Endothelial cell of umbilical vein (primary cell): ENCODE data around the gene MLLT11. TPM values are rescaled to one million over a fixed set of nuclear protein-coding genes. Genes with fewer than 3 reads are reported as not detected.

Experiments
- BruUV-seq: library from RNA; stranded (reverse); fragments of 400-500 nt; replicated peaks from 2 replicates; lab custom pipeline; 2021; lab: Mats Ljungman, UMichigan
- CTCF ChIA-PET: fragments of 300-600, 350-600 bp; sonication (Branson Sonifier 250); formaldehyde crosslinking; loops from one replicate; lab custom pipeline; 2021; ENCODE audit warnings: antibody characterized with exemption, inconsistent platforms; lab: Charles Lee
- POLR2A ChIA-PET: fragments of 300-600, 350-600 bp; sonication (Branson Sonifier 250); formaldehyde crosslinking; loops from one replicate; lab custom pipeline; 2021; ENCODE audit warnings: antibody characterized with exemption, inconsistent platforms; lab: Charles Lee
- DNase-seq: peaks from one replicate; pipeline ENCODE4 v3.0.0-alpha.2; 2011; ENCODE audit warnings: low read depth, low spot score
- FAIRE-seq: peaks from 2 replicates; lab custom pipeline; 2011; peaks lifted over from hg19 to GRCh38; lab: Jason Lieb, UNC
- H2AFZ ChIP-seq: 2 replicates; pipeline ENCODE4 v1.6.0; 2012; ENCODE audit warnings: low read depth, low read length, control low read depth, inconsistent platforms
- H3K27ac ChIP-seq: 2 replicates; pipeline ENCODE4 v1.5.1; 2011; ENCODE audit warnings: low read depth, mild to moderate bottlenecking, control low read depth, low read length, moderate library complexity; ENCODE audit not compliant: insufficient read depth
- H3K27me3 ChIP-seq, 2 experiments: 2 replicates each; pipeline versions ENCODE4 v1.6.0 to v1.6.1; 2011; ENCODE audit warnings: low read length in 2 of 2, mixed read lengths in 1 of 2; ENCODE audit not compliant: control insufficient read depth in 2 of 2, insufficient read depth in 2 of 2
- H3K36me3 ChIP-seq, 2 experiments: 2 replicates in 1 of 2; 3 replicates in 1 of 2; pipeline ENCODE4 v1.5.1; 2011; ENCODE audit warnings: low read length in 2 of 2, mild to moderate bottlenecking in 1 of 2, moderate library complexity in 1 of 2; ENCODE audit not compliant: control insufficient read depth in 2 of 2, insufficient read depth in 2 of 2; ENCODE audit errors: extremely low read depth in 1 of 2
- H3K4me1 ChIP-seq: 3 replicates; pipeline ENCODE4 v1.5.1; 2011; ENCODE audit warnings: mild to moderate bottlenecking, low read length; ENCODE audit not compliant: control insufficient read depth, insufficient read depth; ENCODE audit errors: extremely low read depth
- H3K4me2 ChIP-seq: 2 replicates; pipeline ENCODE4 v1.6.1; 2011; ENCODE audit warnings: low read length, control low read depth, mixed read lengths; ENCODE audit not compliant: insufficient read depth
- H3K4me3 ChIP-seq, 3 experiments: fragments of 200-600 bp in 1 of 3; sonication (generic), shearing (Covaris generic) in 1 of 3; replicated peaks in 1 of 3; 2 replicates each; pipeline ENCODE4 v1.5.1; 2011 to 2016; ENCODE audit warnings: control low read depth in 3 of 3, low read length in 3 of 3, mild to moderate bottlenecking in 2 of 3, inconsistent platforms in 1 of 3, low read depth in 1 of 3, moderate library complexity in 1 of 3; ENCODE audit not compliant: insufficient read depth in 1 of 3
- H3K79me2 ChIP-seq: 2 replicates; pipeline ENCODE4 v1.6.0; 2012; ENCODE audit warnings: low read length, inconsistent platforms; ENCODE audit not compliant: control insufficient read depth, insufficient read depth
- H3K9ac ChIP-seq: replicated peaks from 2 replicates; pipeline ENCODE3; 2011; ENCODE audit warnings: low read length, control low read depth; ENCODE audit not compliant: insufficient read depth; ENCODE audit errors: extremely low read depth
- H3K9me1 ChIP-seq: replicated peaks from 3 replicates; pipeline ENCODE4 v1.6.0; 2011; ENCODE audit warnings: mild to moderate bottlenecking, low read length; ENCODE audit not compliant: control insufficient read depth, insufficient read depth; ENCODE audit errors: extremely low read depth
- H3K9me3 ChIP-seq: replicated peaks from 2 replicates; pipeline ENCODE4 v1.5.1; 2012; ENCODE audit warnings: low read length, inconsistent platforms; ENCODE audit not compliant: control insufficient read depth, insufficient read depth
- H4K20me1 ChIP-seq: replicated peaks from 2 replicates; pipeline ENCODE3; 2011; ENCODE audit warnings: mild to moderate bottlenecking, low read length; ENCODE audit not compliant: control insufficient read depth, insufficient read depth; ENCODE audit errors: extremely low read depth
- CTCF ChIP-seq, 2 donors: IDR thresholded peaks; 1 replicate in 1 of 2; 2 replicates in 1 of 2; pipeline ENCODE4 v1.5.1; 2011; ENCODE audit warnings: low read length in 2 of 2, mild to moderate bottlenecking in 2 of 2, moderate library complexity in 2 of 2, control low read depth in 1 of 2, inconsistent platforms in 1 of 2, low read depth in 1 of 2; ENCODE audit not compliant: insufficient read depth in 1 of 2; ENCODE audit errors: extremely low read depth in 1 of 2
- EZH2 ChIP-seq: IDR thresholded peaks from 2 replicates; pipeline ENCODE4 v1.6.1; 2012; ENCODE audit warnings: borderline replicate concordance, low read depth, mild to moderate bottlenecking, moderate library complexity, low read length, inconsistent platforms; ENCODE audit not compliant: severe bottlenecking
- FOS ChIP-seq: IDR thresholded peaks from 2 replicates; pipeline ENCODE4 v1.6.1; 2011; ENCODE audit warnings: mild to moderate bottlenecking, low read length, moderate library complexity, borderline replicate concordance; ENCODE audit not compliant: insufficient read depth
- GATA2 ChIP-seq: IDR thresholded peaks from 2 replicates; pipeline ENCODE4 v1.7.0; 2011; ENCODE audit warnings: low read depth, mild to moderate bottlenecking, moderate library complexity, mixed read lengths, low read length; ENCODE audit not compliant: insufficient read length, insufficient read depth
- JUN ChIP-seq: IDR thresholded peaks from 2 replicates; pipeline ENCODE4 v1.6.1; 2011; ENCODE audit warnings: borderline replicate concordance, low read depth; ENCODE audit not compliant: insufficient read length, insufficient read depth
- MYC ChIP-seq: IDR thresholded peaks from one replicate; pipeline ENCODE4 v1.6.1; 2011; ENCODE audit warnings: mild to moderate bottlenecking, low read depth, low read length
- POLR2A ChIP-seq: IDR thresholded peaks from 2 replicates; pipeline ENCODE4 v1.6.1; 2012; ENCODE audit warnings: low read depth, mild to moderate bottlenecking, control low read depth, low read length
- POLR2AphosphoS5 ChIP-seq: IDR thresholded peaks from 2 replicates; pipeline ENCODE4 v1.6.1; 2012; ENCODE audit warnings: low read depth, mild to moderate bottlenecking, control low read depth, low read length, moderate library complexity; ENCODE audit not compliant: insufficient read depth
- dilution Hi-C: fragments of 300-500 bp; cut with MboI; formaldehyde crosslinking; loops from one replicate; pipeline ENCODE4 v1.15.0; 2019; ENCODE audit warnings: low sequenced_read_pairs; ENCODE audit not compliant: extremely low pct_ligation_motif_present
- intact Hi-C: fragments of 100-400 bp; cut with micrococcal nuclease; formaldehyde crosslinking; loops from one replicate; pipeline ENCODE4 v1.10.0; 2022
- polyA plus RNA-seq, 4 experiments: library from polyadenylated mRNA; depleted of rRNA in 3 of 4; stranded (reverse) in 3 of 4; unstranded in 1 of 4; fragments of >200 nt; gene quantifications; 2 replicates each; pipeline versions ENCODE4 v1.2.1 to v1.2.3, GENCODE V29; 2011 to 2012; ENCODE audit warnings: missing spikeins in 1 of 4
- total RNA-seq: library from RNA; stranded (reverse); gene quantifications from 2 replicates; pipeline ENCODE4 v1.2.3, GENCODE V29; 2021
- TF ChIP-seq, protein P1 (sequence below): IDR thresholded peaks from 2 replicates; pipeline ENCODE4 v1.6.1; 2011; ENCODE audit not compliant: insufficient read depth, insufficient read length

MLLT11 gene
- total and polyA plus RNA-seq, 2 donors (not counting 3 experiments of a cell fraction or from before 2014, with no cell fraction given): 25.2 to 26.5 TPM

DNA sequence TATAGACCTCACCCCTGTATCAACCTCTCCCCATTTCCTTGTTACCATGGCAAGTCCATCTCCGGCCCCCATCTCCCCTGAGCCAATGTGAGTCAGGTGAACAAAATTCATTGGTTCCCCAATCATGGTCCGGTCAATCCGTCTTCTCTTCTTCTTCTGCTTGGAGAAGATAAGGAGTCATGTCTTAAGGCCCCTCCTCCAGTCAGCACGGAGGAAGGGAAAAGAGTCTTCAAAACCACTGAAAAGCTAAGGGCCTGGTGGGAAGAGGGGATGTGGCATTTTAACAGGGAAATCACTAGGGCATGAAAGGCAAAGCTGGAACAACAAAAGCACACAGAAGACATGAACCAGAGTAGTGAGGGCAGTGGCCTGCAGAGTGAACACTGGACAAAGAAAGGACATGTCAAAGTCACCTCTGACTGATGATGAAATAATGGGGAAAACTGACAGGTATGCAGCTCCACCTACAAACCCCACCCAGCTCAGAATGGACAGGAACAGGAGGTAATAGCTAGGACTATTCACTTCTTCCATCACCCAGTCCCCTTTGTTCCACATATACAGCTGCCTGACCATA lies 5.1 kb upstream of the MLLT11 start:
- TF ChIP-seq POLR2AphosphoS5: no peak
- TF ChIP-seq JUN: no peak
- TF ChIP-seq FOS: no peak
- TF ChIP-seq POLR2A: no peak
- Histone ChIP-seq H4K20me1 (peaks cover 9% of the 10 kb centered on the region), H3K27ac (no peak overlapping the region), H3K36me3 (peaks cover 32 to 37% of the 10 kb centered on the region in 2 experiments), H3K4me3 (no peak overlapping the region), H3K9me1 (no peaks in the 10 kb centered on the region), H2AFZ (no peak overlapping the region), H3K27me3 (no peaks in the 10 kb centered on the region), H3K9ac (no peak overlapping the region), H3K4me1 (peaks cover 20% of the 10 kb centered on the region), H3K4me2 (no peak overlapping the region), H3K9me3 (no peaks in the 10 kb centered on the region), H3K79me2 (peaks cover 53% of the 10 kb centered on the region)
- POLR2A ChIA-PET: no interaction called here
- CTCF ChIA-PET: no interaction called here
- DNase-seq (no peak), FAIRE-seq (no peak)
- intact Hi-C loops (no loop called here), dilution Hi-C loops (no loop called here)
- BruUV-seq: no TSS peak

- Histone ChIP-seq H3K9me3 (no peaks in the 10 kb centered on the region), H3K9ac (no peak overlapping the region), H3K79me2 (peaks cover 58% of the 10 kb centered on the region), H3K4me2 (no peak overlapping the region), H3K36me3 (peaks cover 31 to 37% of the 10 kb centered on the region in 2 experiments), H4K20me1 (peaks cover 9% of the 10 kb centered on the region), H2AFZ (no peak overlapping the region), H3K27me3 (no peaks in the 10 kb centered on the region), H3K4me3 (no peak overlapping the region), H3K9me1 (no peaks in the 10 kb centered on the region), H3K4me1 (peaks cover 20% of the 10 kb centered on the region), H3K27ac (no peak overlapping the region)
- FAIRE-seq: no peak
- POLR2A ChIA-PET: no interaction called here
- intact Hi-C loops: no loop called here
- no peak for DNase-seq
- TF ChIP-seq FOS (no peak), MYC (no peak), CTCF (IDR thresholded peaks at IDR 0.05; ENCODE audit: extremely low read depth in 1 of 2, insufficient read depth in 1 of 2, low read depth in 1 of 2, low read length in 2 of 2) (no peak), JUN (no peak), POLR2A (no peak), GATA2 (no peak), POLR2AphosphoS5 (no peak), EZH2 (no peak)
- TF ChIP-seq, protein P1, sequence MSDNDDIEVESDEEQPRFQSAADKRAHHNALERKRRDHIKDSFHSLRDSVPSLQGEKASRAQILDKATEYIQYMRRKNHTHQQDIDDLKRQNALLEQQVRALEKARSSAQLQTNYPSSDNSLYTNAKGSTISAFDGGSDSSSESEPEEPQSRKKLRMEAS: no peak
- no TSS peak for BruUV-seq
- CTCF ChIA-PET: interaction anchor here (1.2 kb wide), 1 partner anchor 15 kb away, joined by 3 read pairs; the partner anchor contains the start of gene GABPB2
- dilution Hi-C loops: no loop called here
Observed at GRCh38 chr1:151055581-151055980, 4.6 kb upstream of the MLLT11 start.
